NB4 (cell line): ENCODE results near the gene HAAO.

Experiments used
- MAX ChIP-seq: IDR thresholded peaks from 2 replicates; pipeline ENCODE4 v1.6.1; 2011; ENCODE audit warnings: low read depth, low read length
- MYC ChIP-seq: IDR thresholded peaks from 2 replicates; pipeline ENCODE4 v1.6.1; 2011; ENCODE audit warnings: low read depth, low read length

GRCh38 chr2:42762155-42762554 is 30.2 kb downstream of the HAAO start:
- TF ChIP-seq MAX (no peak), MYC (no peak)
